ENCODE results near the gene AKAP10.

GRCh38 chr17:19992803-19993713 is 15.4 kb upstream of the AKAP10 start:
- TF ChIP-seq CTCF (IDR thresholded peaks at IDR 0.05; ENCODE audit: insufficient read depth, low read length, poor library complexity, severe bottlenecking), result peak; percentile 59
- no peak for TF ChIP-seq EZH2phosphoT487 (conservative IDR thresholded peaks at IDR 0.05; ENCODE audit: low read length)

Measured in SU-DHL-6 (cell line).